Neuronal stem cell (in vitro differentiated cells): ENCODE data around the gene ITSN1.

ENCODE experiments used
- DNase-seq: peaks from one replicate; pipeline ENCODE4 v3.0.0-alpha.2; 2013; ENCODE audit warnings: low spot score
- H2AFZ ChIP-seq: one replicate; pipeline ENCODE4 v1.6.1; 2013; ENCODE audit warnings: mild to moderate bottlenecking, low read length, inconsistent platforms
- H2AK5ac ChIP-seq: 2 replicates; pipeline ENCODE4 v1.6.1; 2013; ENCODE audit warnings: low read depth, mild to moderate bottlenecking, inconsistent platforms, low read length, moderate library complexity, mixed read lengths
- H2BK120ac ChIP-seq: 2 replicates; pipeline ENCODE4 v1.6.1; 2013; ENCODE audit warnings: low read depth, mild to moderate bottlenecking, inconsistent platforms, low read length, moderate library complexity, mixed read lengths
- H2BK12ac ChIP-seq: one replicate; pipeline ENCODE4 v1.6.1; 2013; ENCODE audit warnings: low read length, inconsistent platforms
- H2BK15ac ChIP-seq: 2 replicates; pipeline ENCODE4 v1.6.1; 2013; ENCODE audit warnings: mild to moderate bottlenecking, low read length, inconsistent platforms, mixed read lengths
- H2BK5ac ChIP-seq: one replicate; pipeline ENCODE4 v1.6.1; 2013; ENCODE audit warnings: inconsistent platforms, mild to moderate bottlenecking, low read length, moderate library complexity
- H3K14ac ChIP-seq: one replicate; pipeline ENCODE4 v1.6.1; 2013; ENCODE audit warnings: low read length, inconsistent platforms
- H3K18ac ChIP-seq: 2 replicates; pipeline ENCODE4 v1.6.1; 2013; ENCODE audit warnings: low read length, inconsistent platforms
- H3K23ac ChIP-seq: 2 replicates; pipeline ENCODE4 v1.6.1; 2013; ENCODE audit warnings: low read depth, mild to moderate bottlenecking, mixed read lengths, low read length, inconsistent platforms; ENCODE audit not compliant: poor library complexity
- H3K27ac ChIP-seq: replicated peaks from 3 replicates; pipeline ENCODE4 v1.5.1; 2013; ENCODE audit warnings: low read length, inconsistent platforms
- H3K27me3 ChIP-seq, 3 experiments: 2 replicates each; pipeline ENCODE4 v1.6.1; 2013; ENCODE audit warnings: low read length in 3 of 3, mild to moderate bottlenecking in 2 of 3, inconsistent platforms in 1 of 3, low read depth in 1 of 3, mixed read lengths in 1 of 3, moderate library complexity in 1 of 3; ENCODE audit not compliant: control insufficient read depth in 3 of 3, insufficient read depth in 3 of 3
- H3K36me3 ChIP-seq, 2 donors: replicated peaks in 1 of 2; 2 replicates each; pipeline ENCODE4 v1.6.1; 2013; ENCODE audit warnings: low read length in 2 of 2; ENCODE audit not compliant: control insufficient read depth in 2 of 2, insufficient read depth in 2 of 2
- H3K4ac ChIP-seq: 2 replicates; pipeline ENCODE4 v1.6.1; 2013; ENCODE audit warnings: inconsistent platforms, mild to moderate bottlenecking, low read length, moderate library complexity
- H3K4me1 ChIP-seq, 2 donors: 1 replicate in 1 of 2; 2 replicates in 1 of 2; pipeline ENCODE4 v1.6.1; 2013; ENCODE audit warnings: low read length in 2 of 2, low read depth in 1 of 2; ENCODE audit not compliant: control insufficient read depth in 2 of 2, insufficient read depth in 1 of 2
- H3K4me2 ChIP-seq: one replicate; pipeline ENCODE4 v1.6.1; 2013; ENCODE audit warnings: mild to moderate bottlenecking, low read length, inconsistent platforms; ENCODE audit not compliant: insufficient read depth, poor library complexity, severe bottlenecking
- H3K4me3 ChIP-seq, 2 donors: 2 replicates each; pipeline ENCODE4 v1.5.1; 2013; ENCODE audit warnings: low read length in 2 of 2, mild to moderate bottlenecking in 2 of 2, inconsistent platforms in 1 of 2, moderate library complexity in 1 of 2
- H3K79me1 ChIP-seq: one replicate; pipeline ENCODE4 v1.6.1; 2013; ENCODE audit warnings: low read depth, mild to moderate bottlenecking, inconsistent platforms, low read length, moderate library complexity
- H3K9ac ChIP-seq: one replicate; pipeline ENCODE4 v1.6.1; 2013; ENCODE audit warnings: mild to moderate bottlenecking, low read depth, low read length, inconsistent platforms; ENCODE audit not compliant: poor library complexity
- H3K9me3 ChIP-seq, 2 donors: replicated peaks in 1 of 2; 2 replicates each; pipeline versions ENCODE3 to v1.6.1; 2013; ENCODE audit warnings: low read length in 2 of 2, mild to moderate bottlenecking in 2 of 2, inconsistent platforms in 1 of 2, low read depth in 1 of 2, mixed read lengths in 1 of 2, moderate library complexity in 1 of 2; ENCODE audit not compliant: control insufficient read depth in 2 of 2, insufficient read depth in 1 of 2
- H4K8ac ChIP-seq: one replicate; pipeline ENCODE4 v1.6.1; 2013; ENCODE audit warnings: low read depth, mild to moderate bottlenecking, inconsistent platforms, low read length, moderate library complexity
- H4K91ac ChIP-seq: one replicate; pipeline ENCODE4 v1.6.1; 2013; ENCODE audit warnings: low read length, low read depth, mild to moderate bottlenecking, inconsistent platforms; ENCODE audit not compliant: poor library complexity
- WGBS, 2 donors: extraction: QIAGEN DNeasy Blood & Tissue Kit; methylation state at CpG; one replicate each; pipeline ENCODE4 v1.1.7; 2013; ENCODE audit warnings: missing lambda C conversion rate in 2 of 2, mixed read lengths in 1 of 2; ENCODE audit not compliant: insufficient read length in 2 of 2, insufficient replicate concordance in 1 of 2; ENCODE audit errors: extremely low coverage in 2 of 2; 5-methylcytosine and 5-hydroxymethylcytosine counted together

ITSN1 gene

DNA sequence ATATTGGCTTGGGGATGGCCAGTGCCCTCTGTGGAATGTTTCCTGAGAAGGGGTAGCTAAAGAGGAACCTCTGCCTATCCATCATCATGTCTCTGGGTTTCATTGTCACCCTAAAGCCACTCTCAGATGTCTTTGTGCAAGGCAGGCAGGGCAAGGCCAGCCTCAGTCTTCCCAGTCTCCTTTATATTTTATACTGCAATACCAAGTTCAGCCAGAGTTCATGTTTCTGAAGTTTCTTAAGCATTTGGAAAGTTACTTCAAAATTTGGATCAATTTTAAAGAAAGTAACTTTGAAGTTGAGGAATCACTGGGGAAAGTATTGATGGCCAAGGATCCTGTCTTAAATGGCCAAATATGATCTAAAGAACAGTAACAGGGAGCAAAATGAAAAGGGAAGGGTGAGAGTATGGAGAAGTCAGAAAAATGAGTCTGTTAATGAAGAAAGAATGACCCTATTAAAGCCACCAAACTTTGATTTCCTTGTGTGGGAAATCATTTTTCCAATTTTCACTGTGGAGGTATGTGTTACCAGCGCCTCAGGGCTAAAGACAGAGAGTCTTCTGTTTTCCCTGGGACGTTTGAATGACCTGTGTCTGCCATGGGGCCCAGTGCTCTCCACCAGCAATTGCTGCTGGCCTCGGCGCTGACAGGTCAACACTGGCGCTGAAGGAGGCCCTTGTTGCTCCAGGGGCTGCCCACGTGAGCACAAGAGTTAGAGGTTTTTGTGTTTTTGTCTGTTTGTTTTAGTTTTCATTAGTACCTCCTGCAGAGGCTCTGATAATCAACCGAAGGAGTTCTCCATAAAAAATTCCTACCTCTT is 179.4 kb downstream of the ITSN1 start:
- Histone ChIP-seq H2BK12ac (no peak overlapping the region), H2AFZ (no peak overlapping the region), H3K4me2 (no peak overlapping the region), H3K4me1 (peaks cover 0 to 5% of the 10 kb centered on the region in 2 donors), H2BK5ac (no peak overlapping the region), H3K18ac (no peak overlapping the region), H3K79me1 (no peaks in the 10 kb centered on the region), H3K9ac (no peak overlapping the region), H2BK120ac (no peak overlapping the region), H3K4me3 (no peak overlapping the region), H2BK15ac (no peak overlapping the region), H3K27me3 (no peaks in the 10 kb centered on the region), H3K36me3 (peaks cover 3 to 92% of the 10 kb centered on the region in 2 donors), H3K14ac (no peak overlapping the region), H4K91ac (no peak overlapping the region), H3K23ac (no peak overlapping the region), H2AK5ac (no peak overlapping the region), H3K9me3 (no peaks in the 10 kb centered on the region), H3K27ac (no peak overlapping the region), H4K8ac (no peak overlapping the region), H3K4ac (no peak overlapping the region)
- no peak for DNase-seq
- no CpG with 5 or more reads among the region's 7 CpGs for WGBS, 2 donors

DNA sequence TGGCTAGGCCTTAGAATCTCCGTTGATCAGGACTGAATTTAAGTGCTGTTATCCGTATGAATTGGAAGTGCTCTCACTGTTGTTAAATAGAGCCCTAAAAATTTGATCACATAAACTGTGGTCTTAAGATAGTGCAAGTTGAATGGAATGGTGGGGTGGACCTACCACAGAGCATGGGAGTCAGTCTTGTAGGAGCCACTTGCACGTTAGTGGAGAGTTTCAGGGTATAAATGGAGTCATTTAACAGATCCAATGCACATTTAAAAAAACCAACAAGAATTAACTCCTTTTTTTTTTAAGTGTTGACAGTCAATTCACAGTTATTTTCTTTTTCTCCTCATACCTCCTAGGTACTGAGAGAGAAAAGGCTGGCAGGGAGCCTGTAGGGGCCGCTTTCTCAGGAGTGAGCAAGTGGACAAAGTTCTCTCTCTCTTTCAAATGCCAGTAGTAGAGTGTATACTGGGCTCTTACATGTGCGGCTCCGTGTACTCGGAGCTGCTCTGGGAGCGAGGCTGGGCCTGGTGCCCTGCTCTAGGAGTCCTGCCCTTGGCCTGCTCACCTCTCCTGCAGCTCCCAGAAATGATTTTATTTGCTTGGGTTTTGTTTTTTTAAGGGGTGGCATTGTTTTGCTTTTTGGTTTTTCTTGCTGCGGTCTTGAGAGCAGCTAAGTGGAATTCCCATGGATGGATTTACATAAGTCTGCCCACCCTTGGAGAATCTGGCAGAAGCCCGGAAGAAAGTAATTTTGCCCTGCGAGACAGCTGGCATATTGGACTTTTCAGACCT is 182.0 kb downstream of the ITSN1 start:
- Histone ChIP-seq H3K36me3 (peaks cover 10 to 92% of the 10 kb centered on the region in 2 donors), H4K91ac (no peak overlapping the region), H2AK5ac (no peak overlapping the region), H3K4me1 (peaks cover 0 to 5% of the 10 kb centered on the region in 2 donors), H3K27me3 (no peaks in the 10 kb centered on the region), H3K27ac (no peak overlapping the region), H2BK15ac (no peak overlapping the region), H2BK5ac (no peak overlapping the region), H3K79me1 (no peaks in the 10 kb centered on the region), H3K4ac (no peak overlapping the region), H3K18ac (no peak overlapping the region), H3K23ac (no peak overlapping the region), H2BK120ac (no peak overlapping the region), H2BK12ac (no peak overlapping the region), H4K8ac (no peak overlapping the region), H3K14ac (no peak overlapping the region), H3K9ac (no peak overlapping the region), H2AFZ (no peak overlapping the region), H3K9me3 (peaks cover 2 to 18% of the 10 kb centered on the region in 2 donors), H3K4me3 (no peak overlapping the region), H3K4me2 (no peak overlapping the region)
- no peak for DNase-seq
- no CpG with 5 or more reads among the region's 11 CpGs for WGBS, 2 donors

DNA sequence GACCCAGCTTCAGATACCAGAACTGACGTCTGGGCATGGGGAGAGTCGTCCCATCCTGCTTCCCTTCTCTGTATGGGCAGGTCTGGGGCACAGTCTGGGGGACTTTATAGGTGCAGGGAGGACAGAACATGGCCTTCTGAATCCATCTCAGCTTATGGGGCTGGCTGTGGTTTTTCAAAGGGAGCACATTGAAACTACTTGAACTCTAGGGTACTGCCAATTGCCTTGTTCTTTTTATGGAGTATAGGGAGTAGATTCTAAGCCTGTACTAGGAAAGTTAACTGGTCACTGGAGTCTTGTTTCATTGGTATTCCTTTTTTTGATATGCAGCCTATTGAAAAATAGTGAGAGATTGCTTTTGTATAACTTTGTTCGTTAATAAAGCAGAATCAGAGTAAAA is 183.1 kb downstream of the ITSN1 start:
- H2AFZ ChIP-seq: no peak overlapping the region
- no peak overlapping the region for H3K9ac ChIP-seq
- no peak overlapping the region for H4K91ac ChIP-seq
- H2BK15ac ChIP-seq: no peak overlapping the region
- H2AK5ac ChIP-seq: no peak overlapping the region
- H3K4me1 ChIP-seq: peaks cover 0 to 5% of the 10 kb centered on the region in 2 donors
- no peaks in the 10 kb centered on the region for H3K79me1 ChIP-seq
- no peak overlapping the region for H3K4me2 ChIP-seq
- no peaks in the 10 kb centered on the region for H3K27me3 ChIP-seq
- no peak for DNase-seq
- H3K4ac ChIP-seq: no peak overlapping the region
- H3K9me3 ChIP-seq: peaks cover 2 to 29% of the 10 kb centered on the region in 2 donors
- peaks cover 17 to 95% of the 10 kb centered on the region in 2 donors for H3K36me3 ChIP-seq
- H3K27ac ChIP-seq: no peak overlapping the region
- no peak overlapping the region for H4K8ac ChIP-seq
- no peak overlapping the region for H2BK5ac ChIP-seq
- no peak overlapping the region for H2BK120ac ChIP-seq
- no peak overlapping the region for H3K18ac ChIP-seq
- H3K4me3 ChIP-seq: no peak overlapping the region
- H3K23ac ChIP-seq: no peak overlapping the region
- no CpG with 5 or more reads among the region's 3 CpGs for WGBS, 2 donors
- H2BK12ac ChIP-seq: no peak overlapping the region
- no peak overlapping the region for H3K14ac ChIP-seq

DNA sequence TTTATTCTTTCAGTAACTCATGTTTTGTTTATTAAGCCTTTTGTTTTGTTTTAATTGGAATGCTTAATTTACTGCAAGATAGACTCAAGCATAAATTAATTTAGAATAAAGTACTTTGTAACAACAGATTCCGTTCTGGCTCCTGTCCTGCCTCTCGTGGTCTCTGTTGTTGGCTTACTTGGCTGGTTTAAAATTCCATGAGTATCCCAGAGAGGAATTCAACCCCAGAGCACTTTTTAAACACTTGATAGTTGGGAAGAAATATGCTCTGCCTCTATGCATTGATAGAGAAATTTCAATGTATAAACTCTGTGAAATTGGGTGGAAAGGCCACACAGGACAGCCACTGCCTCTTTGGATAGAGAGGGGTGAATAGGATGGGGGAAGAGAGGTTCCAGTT is 183.6 kb downstream of the ITSN1 start:
- no peak overlapping the region for H3K9ac ChIP-seq
- no peak overlapping the region for H3K4me3 ChIP-seq
- no peak overlapping the region for H3K14ac ChIP-seq
- WGBS, 2 donors: no CpG with 5 or more reads among the region's 2 CpGs
- DNase-seq: no peak
- peaks cover 0 to 5% of the 10 kb centered on the region in 2 donors for H3K4me1 ChIP-seq
- H3K27me3 ChIP-seq: no peaks in the 10 kb centered on the region
- H2BK5ac ChIP-seq: no peak overlapping the region
- H3K9me3 ChIP-seq: peaks cover 2 to 29% of the 10 kb centered on the region in 2 donors
- no peak overlapping the region for H3K18ac ChIP-seq
- no peak overlapping the region for H3K4me2 ChIP-seq
- no peak overlapping the region for H2AK5ac ChIP-seq
- H3K4ac ChIP-seq: no peak overlapping the region
- H4K91ac ChIP-seq: no peak overlapping the region
- H2BK15ac ChIP-seq: no peak overlapping the region
- no peak overlapping the region for H2BK120ac ChIP-seq
- H3K79me1 ChIP-seq: no peaks in the 10 kb centered on the region
- H4K8ac ChIP-seq: no peak overlapping the region
- H3K36me3 ChIP-seq: peaks cover 17 to 95% of the 10 kb centered on the region in 2 donors
- no peak overlapping the region for H2AFZ ChIP-seq
- H2BK12ac ChIP-seq: no peak overlapping the region
- no peak overlapping the region for H3K23ac ChIP-seq
- H3K27ac ChIP-seq: no peak overlapping the region
